ENCODE data around the gene METTL1.

METTL1 gene

DNA sequence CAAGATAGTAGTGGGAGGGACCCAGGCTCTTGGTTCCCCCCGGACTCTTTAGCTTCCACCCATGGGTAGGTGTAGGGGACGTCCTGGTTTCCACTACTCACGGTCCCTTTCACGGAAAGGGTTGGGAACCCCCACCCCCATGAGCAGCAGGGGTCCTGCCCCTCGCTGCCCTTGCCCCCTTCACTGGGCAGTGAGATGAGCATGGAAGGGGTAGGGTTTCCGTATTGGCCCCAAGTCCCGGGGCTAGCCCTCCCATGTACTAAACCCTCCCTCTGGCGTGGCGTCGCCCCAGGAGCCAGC is 46.1 kb downstream of the METTL1 start:
- 17% methylated on average over 10 of the region's 10 CpGs for WGBS
- peaks cover 12 to 17% of the 10 kb centered on the region in 2 experiments for H3K36me3 ChIP-seq (ENCODE audit: control insufficient read depth in 1 of 2, insufficient read depth in 2 of 2, low read depth in 1 of 2, low read length in 2 of 2)

GRCh38 chr12:57724936-57725740 is 46.8 kb downstream of the METTL1 start:
- WGBS, result 77% methylated on average over 6 of the region's 11 CpGs
- Histone ChIP-seq H3K4me1 (ENCODE audit: control insufficient read depth, insufficient read depth, low read depth, low read length) (peaks cover 21% of the 10 kb centered on the region), H3K27me3 (ENCODE audit: control insufficient read depth in 1 of 2, insufficient read depth in 1 of 2, low read length in 2 of 2) (peaks cover 40 to 53% of the 10 kb centered on the region in 2 experiments), H2BK15ac (ENCODE audit: low read depth, poor library complexity, severe bottlenecking) (no peak overlapping the region), H2BK5ac (ENCODE audit: low read depth, low read length, poor library complexity, severe bottlenecking) (no peak overlapping the region), H3K4me2 (ENCODE audit: low read length, poor library complexity, severe bottlenecking) (no peak overlapping the region), H3K23ac (ENCODE audit: low read length in 2 of 2) (no peak overlapping the region), H3K18ac (ENCODE audit: low read depth in 1 of 2, low read length in 2 of 2) (no peak overlapping the region), H3K9ac (ENCODE audit: low read length) (no peak overlapping the region), H3K36me3 (ENCODE audit: control insufficient read depth in 1 of 2, insufficient read depth in 2 of 2, low read depth in 1 of 2, low read length in 2 of 2) (peaks cover 18 to 23% of the 10 kb centered on the region in 2 experiments), H2BK12ac (ENCODE audit: low read length in 2 of 2) (no peak overlapping the region), H4K8ac (ENCODE audit: low read length) (no peak overlapping the region), H2AK5ac (ENCODE audit: low read length, severe bottlenecking) (no peak overlapping the region), H3K4ac (ENCODE audit: low read depth in 1 of 2, low read length in 2 of 2) (no peak overlapping the region), H3K14ac (ENCODE audit: low read length in 2 of 2) (no peak overlapping the region), H3K9me3 (ENCODE audit: control insufficient read depth, low read length) (no peaks in the 10 kb centered on the region), H4K91ac (ENCODE audit: low read length) (no peak overlapping the region), H3K79me1 (replicated peaks; ENCODE audit: low read length, poor library complexity, severe bottlenecking) (no peaks in the 10 kb centered on the region), H3K27ac (ENCODE audit: low read length, poor library complexity, severe bottlenecking) (no peak overlapping the region), H2BK120ac (ENCODE audit: low read depth, low read length) (no peak overlapping the region), H2AFZ (ENCODE audit: low read depth, low read length) (no peak overlapping the region), H3K4me3 (ENCODE audit: insufficient read depth in 1 of 2, low read depth in 1 of 2, low read length in 2 of 2) (no peak overlapping the region)
- DNase-seq, result no peak

More for the DNA sequence above, 46.1 kb downstream of the METTL1 start:
- H2BK120ac ChIP-seq (ENCODE audit: low read depth, low read length), result no peak overlapping the region
- peak overlapping the region; percentile 93 for H3K9ac ChIP-seq (ENCODE audit: low read length)
- peaks cover 46 to 59% of the 10 kb centered on the region in 2 experiments for H3K27me3 ChIP-seq (ENCODE audit: control insufficient read depth in 1 of 2, insufficient read depth in 1 of 2, low read length in 2 of 2)
- H3K4me1 ChIP-seq (ENCODE audit: control insufficient read depth, insufficient read depth, low read depth, low read length), result peaks cover 21% of the 10 kb centered on the region
- H4K8ac ChIP-seq (ENCODE audit: low read length), result no peak overlapping the region
- no peak overlapping the region for H2BK12ac ChIP-seq (ENCODE audit: low read length in 2 of 2)
- DNase-seq, result no peak
- H3K4ac ChIP-seq (ENCODE audit: low read depth in 1 of 2, low read length in 2 of 2), result no peak overlapping the region
- H3K79me1 ChIP-seq (replicated peaks; ENCODE audit: low read length, poor library complexity, severe bottlenecking), result no peaks in the 10 kb centered on the region
- H3K27ac ChIP-seq (ENCODE audit: low read length, poor library complexity, severe bottlenecking), result no peak overlapping the region
- H2AK5ac ChIP-seq (ENCODE audit: low read length, severe bottlenecking), result no peak overlapping the region
- H3K14ac ChIP-seq (ENCODE audit: low read length in 2 of 2), result no peak overlapping the region
- H2BK5ac ChIP-seq (ENCODE audit: low read depth, low read length, poor library complexity, severe bottlenecking), result no peak overlapping the region
- peak overlapping the region in 1 of 2 experiments; percentile 37 for H3K18ac ChIP-seq (ENCODE audit: low read depth in 1 of 2, low read length in 2 of 2)
- H3K9me3 ChIP-seq (ENCODE audit: control insufficient read depth, low read length), result no peaks in the 10 kb centered on the region
- H3K23ac ChIP-seq (ENCODE audit: low read length in 2 of 2), result no peak overlapping the region
- H2BK15ac ChIP-seq (ENCODE audit: low read depth, poor library complexity, severe bottlenecking), result peak overlapping the region; percentile 30
- peak overlapping the region in 1 of 2 experiments; percentile 93 for H3K4me3 ChIP-seq (ENCODE audit: insufficient read depth in 1 of 2, low read depth in 1 of 2, low read length in 2 of 2)
- no peak overlapping the region for H2AFZ ChIP-seq (ENCODE audit: low read depth, low read length)
- peak overlapping the region; percentile 1 for H4K91ac ChIP-seq (ENCODE audit: low read length)
- H3K4me2 ChIP-seq (ENCODE audit: low read length, poor library complexity, severe bottlenecking), result peak overlapping the region; percentile 88

GRCh38 chr12:57724003-57724935 is 47.6 kb downstream of the METTL1 start:
- WGBS, result 80% methylated on average over 12 of the region's 12 CpGs
- Histone ChIP-seq H3K18ac (ENCODE audit: low read depth in 1 of 2, low read length in 2 of 2) (no peak overlapping the region), H2BK15ac (ENCODE audit: low read depth, poor library complexity, severe bottlenecking) (no peak overlapping the region), H3K14ac (ENCODE audit: low read length in 2 of 2) (no peak overlapping the region), H3K27ac (ENCODE audit: low read length, poor library complexity, severe bottlenecking) (no peak overlapping the region), H3K27me3 (ENCODE audit: control insufficient read depth in 1 of 2, insufficient read depth in 1 of 2, low read length in 2 of 2) (peaks cover 34 to 46% of the 10 kb centered on the region in 2 experiments), H3K4ac (ENCODE audit: low read depth in 1 of 2, low read length in 2 of 2) (no peak overlapping the region), H3K9me3 (ENCODE audit: control insufficient read depth, low read length) (no peaks in the 10 kb centered on the region), H2BK12ac (ENCODE audit: low read length in 2 of 2) (no peak overlapping the region), H3K79me1 (replicated peaks; ENCODE audit: low read length, poor library complexity, severe bottlenecking) (no peaks in the 10 kb centered on the region), H3K4me2 (ENCODE audit: low read length, poor library complexity, severe bottlenecking) (no peak overlapping the region), H3K9ac (ENCODE audit: low read length) (no peak overlapping the region), H3K4me1 (ENCODE audit: control insufficient read depth, insufficient read depth, low read depth, low read length) (peaks cover 21% of the 10 kb centered on the region), H4K8ac (ENCODE audit: low read length) (no peak overlapping the region), H2AK5ac (ENCODE audit: low read length, severe bottlenecking) (no peak overlapping the region), H4K91ac (ENCODE audit: low read length) (peak overlapping the region; percentile 19), H3K36me3 (ENCODE audit: control insufficient read depth in 1 of 2, insufficient read depth in 2 of 2, low read depth in 1 of 2, low read length in 2 of 2) (peaks cover 27 to 30% of the 10 kb centered on the region in 2 experiments), H3K4me3 (ENCODE audit: insufficient read depth in 1 of 2, low read depth in 1 of 2, low read length in 2 of 2) (no peak overlapping the region), H3K23ac (ENCODE audit: low read length in 2 of 2) (peak overlapping the region in 1 of 2 experiments; percentile 40), H2AFZ (ENCODE audit: low read depth, low read length) (no peak overlapping the region), H2BK120ac (ENCODE audit: low read depth, low read length) (no peak overlapping the region), H2BK5ac (ENCODE audit: low read depth, low read length, poor library complexity, severe bottlenecking) (no peak overlapping the region)
- no peak for DNase-seq

GRCh38 chr12:57723630-57723962 is 48.3 kb downstream of the METTL1 start:
- no peaks in the 10 kb centered on the region for H3K79me1 ChIP-seq (replicated peaks; ENCODE audit: low read length, poor library complexity, severe bottlenecking)
- H2BK12ac ChIP-seq (ENCODE audit: low read length in 2 of 2), result no peak overlapping the region
- no peak overlapping the region for H3K9ac ChIP-seq (ENCODE audit: low read length)
- H3K4me3 ChIP-seq (ENCODE audit: insufficient read depth in 1 of 2, low read depth in 1 of 2, low read length in 2 of 2), result no peak overlapping the region
- H3K4ac ChIP-seq (ENCODE audit: low read depth in 1 of 2, low read length in 2 of 2), result no peak overlapping the region
- no peak overlapping the region for H2AK5ac ChIP-seq (ENCODE audit: low read length, severe bottlenecking)
- H3K9me3 ChIP-seq (ENCODE audit: control insufficient read depth, low read length), result no peaks in the 10 kb centered on the region
- H3K14ac ChIP-seq (ENCODE audit: low read length in 2 of 2), result no peak overlapping the region
- no peak overlapping the region for H2BK120ac ChIP-seq (ENCODE audit: low read depth, low read length)
- no peak overlapping the region for H3K4me2 ChIP-seq (ENCODE audit: low read length, poor library complexity, severe bottlenecking)
- H2BK5ac ChIP-seq (ENCODE audit: low read depth, low read length, poor library complexity, severe bottlenecking), result no peak overlapping the region
- peaks cover 21% of the 10 kb centered on the region for H3K4me1 ChIP-seq (ENCODE audit: control insufficient read depth, insufficient read depth, low read depth, low read length)
- H3K27ac ChIP-seq (ENCODE audit: low read length, poor library complexity, severe bottlenecking), result no peak overlapping the region
- H3K27me3 ChIP-seq (ENCODE audit: control insufficient read depth in 1 of 2, insufficient read depth in 1 of 2, low read length in 2 of 2), result peaks cover 31 to 43% of the 10 kb centered on the region in 2 experiments
- no peak overlapping the region for H3K18ac ChIP-seq (ENCODE audit: low read depth in 1 of 2, low read length in 2 of 2)
- WGBS, result no CpG with 5 or more reads among the region's 2 CpGs
- no peak overlapping the region for H4K91ac ChIP-seq (ENCODE audit: low read length)
- no peak overlapping the region for H3K23ac ChIP-seq (ENCODE audit: low read length in 2 of 2)
- H4K8ac ChIP-seq (ENCODE audit: low read length), result no peak overlapping the region
- no peak overlapping the region for H2BK15ac ChIP-seq (ENCODE audit: low read depth, poor library complexity, severe bottlenecking)
- H3K36me3 ChIP-seq (ENCODE audit: control insufficient read depth in 1 of 2, insufficient read depth in 2 of 2, low read depth in 1 of 2, low read length in 2 of 2), result peaks cover 34 to 37% of the 10 kb centered on the region in 2 experiments
- no peak for DNase-seq
- H2AFZ ChIP-seq (ENCODE audit: low read depth, low read length), result no peak overlapping the region

Data from mesenchymal stem cell (in vitro differentiated cells and primary cell).